H1 (cell line): ENCODE measurements around the gene RAD51B.

Experiments used
- CHD2 ChIP-seq: IDR thresholded peaks from 2 replicates; pipeline ENCODE4 v1.6.1; 2012; ENCODE audit warnings: low read length, improper control_type of control experiment
- GTF2F1 ChIP-seq: IDR thresholded peaks from 2 replicates; pipeline ENCODE4 v1.6.1; 2012; ENCODE audit warnings: low read depth, low read length, improper control_type of control experiment, borderline replicate concordance
- JUND ChIP-seq: IDR thresholded peaks from 2 replicates; pipeline ENCODE4 v1.6.1; 2011; ENCODE audit warnings: mild to moderate bottlenecking, improper control_type of control experiment, low read length
- POLR2A ChIP-seq, 2 experiments: IDR thresholded peaks; 1 replicate in 1 of 2; 2 replicates in 1 of 2; pipeline ENCODE4 v1.6.1; 2011; ENCODE audit warnings: low read depth in 2 of 2, low read length in 2 of 2, mild to moderate bottlenecking in 2 of 2; ENCODE audit errors: control extremely low read depth in 1 of 2
- POLR2AphosphoS5 ChIP-seq: IDR thresholded peaks from 2 replicates; pipeline ENCODE4 v1.6.1; 2011; ENCODE audit warnings: low read depth, low read length
- RFX5 ChIP-seq: IDR thresholded peaks from 2 replicates; pipeline ENCODE4 v1.6.1; 2011; ENCODE audit warnings: low read depth, low read length, improper control_type of control experiment, borderline replicate concordance
- SIX5 ChIP-seq: IDR thresholded peaks from 2 replicates; pipeline ENCODE4 v1.6.1; 2011; ENCODE audit warnings: mild to moderate bottlenecking, low read depth, low read length
- SP2 ChIP-seq: IDR thresholded peaks from 2 replicates; pipeline ENCODE4 v1.6.1; 2012; ENCODE audit warnings: mild to moderate bottlenecking, low read length, inconsistent platforms
- SP4 ChIP-seq: IDR thresholded peaks from 2 replicates; pipeline ENCODE4 v1.6.1; 2012; ENCODE audit warnings: low read length, inconsistent platforms
- YY1 ChIP-seq: IDR thresholded peaks from 2 replicates; pipeline ENCODE4 v1.6.1; 2011; ENCODE audit warnings: low read depth, mild to moderate bottlenecking, low read length
- TF ChIP-seq, protein P1 (sequence below), 3 experiments: IDR thresholded peaks; 1 replicate in 2 of 3; 2 replicates in 1 of 3; pipeline versions ENCODE4 v1.5.1 to v1.6.1; 2011; ENCODE audit warnings: low read length in 3 of 3, mild to moderate bottlenecking in 3 of 3, inconsistent platforms in 2 of 3, low read depth in 1 of 3, moderate library complexity in 1 of 3; ENCODE audit not compliant: insufficient read depth in 1 of 3; ENCODE audit errors: control extremely low read depth in 1 of 3

DNA sequence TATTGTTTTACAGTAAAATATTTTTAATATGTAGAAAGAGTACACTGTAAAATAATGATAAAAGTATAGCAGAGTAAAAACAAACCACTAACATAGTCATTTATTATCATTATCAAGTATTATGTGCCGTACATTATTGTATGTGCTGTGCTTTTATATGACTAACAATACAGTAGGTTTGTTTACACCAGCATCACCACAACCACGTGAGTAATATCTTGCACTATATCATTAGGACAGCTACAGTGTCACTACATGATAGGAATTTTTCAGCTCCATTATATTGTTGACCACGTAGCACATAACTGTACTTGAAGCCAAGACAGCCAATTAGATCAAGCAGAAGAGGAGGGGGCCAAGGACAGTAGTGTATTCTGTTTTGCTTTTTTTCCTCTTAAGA, 415.4 kb downstream of the RAD51B start:
- TF ChIP-seq CHD2 (no peak), SIX5 (no peak), SP2 (no peak), RFX5 (no peak), POLR2A (IDR thresholded peaks at IDR 0.05; ENCODE audit: control extremely low read depth in 1 of 2, low read depth in 2 of 2, low read length in 2 of 2) (no peak), YY1 (no peak), SP4 (no peak), POLR2AphosphoS5 (no peak), JUND (no peak), GTF2F1 (no peak)
- TF ChIP-seq, protein P1, sequence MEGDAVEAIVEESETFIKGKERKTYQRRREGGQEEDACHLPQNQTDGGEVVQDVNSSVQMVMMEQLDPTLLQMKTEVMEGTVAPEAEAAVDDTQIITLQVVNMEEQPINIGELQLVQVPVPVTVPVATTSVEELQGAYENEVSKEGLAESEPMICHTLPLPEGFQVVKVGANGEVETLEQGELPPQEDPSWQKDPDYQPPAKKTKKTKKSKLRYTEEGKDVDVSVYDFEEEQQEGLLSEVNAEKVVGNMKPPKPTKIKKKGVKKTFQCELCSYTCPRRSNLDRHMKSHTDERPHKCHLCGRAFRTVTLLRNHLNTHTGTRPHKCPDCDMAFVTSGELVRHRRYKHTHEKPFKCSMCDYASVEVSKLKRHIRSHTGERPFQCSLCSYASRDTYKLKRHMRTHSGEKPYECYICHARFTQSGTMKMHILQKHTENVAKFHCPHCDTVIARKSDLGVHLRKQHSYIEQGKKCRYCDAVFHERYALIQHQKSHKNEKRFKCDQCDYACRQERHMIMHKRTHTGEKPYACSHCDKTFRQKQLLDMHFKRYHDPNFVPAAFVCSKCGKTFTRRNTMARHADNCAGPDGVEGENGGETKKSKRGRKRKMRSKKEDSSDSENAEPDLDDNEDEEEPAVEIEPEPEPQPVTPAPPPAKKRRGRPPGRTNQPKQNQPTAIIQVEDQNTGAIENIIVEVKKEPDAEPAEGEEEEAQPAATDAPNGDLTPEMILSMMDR (IDR thresholded peaks at IDR 0.05; ENCODE audit: control extremely low read depth in 1 of 3, insufficient read depth in 1 of 3, low read depth in 1 of 3, low read length in 3 of 3) = no peak
